A673 (cell line): ENCODE data around the gene MRPL58.

Experiments used
- EZH2 ChIP-seq: fragments of 200-600 bp; sonication (generic); IDR thresholded peaks from 2 replicates; pipeline ENCODE4 v1.6.1; 2017; ENCODE audit warnings: borderline replicate concordance, low read depth, mild to moderate bottlenecking, mixed read lengths, antibody characterized with exemption, low read length; ENCODE audit not compliant: poor library complexity, severe bottlenecking
- TF ChIP-seq, protein P1 (sequence below): fragments of 300-800, 200-600 bp; sonication (generic); conservative IDR thresholded peaks from 2 replicates; pipeline ENCODE4 v1.5.1; 2017; ENCODE audit warnings: low read depth, mild to moderate bottlenecking, antibody characterized with exemption, low read length, moderate library complexity, mixed read lengths

DNA sequence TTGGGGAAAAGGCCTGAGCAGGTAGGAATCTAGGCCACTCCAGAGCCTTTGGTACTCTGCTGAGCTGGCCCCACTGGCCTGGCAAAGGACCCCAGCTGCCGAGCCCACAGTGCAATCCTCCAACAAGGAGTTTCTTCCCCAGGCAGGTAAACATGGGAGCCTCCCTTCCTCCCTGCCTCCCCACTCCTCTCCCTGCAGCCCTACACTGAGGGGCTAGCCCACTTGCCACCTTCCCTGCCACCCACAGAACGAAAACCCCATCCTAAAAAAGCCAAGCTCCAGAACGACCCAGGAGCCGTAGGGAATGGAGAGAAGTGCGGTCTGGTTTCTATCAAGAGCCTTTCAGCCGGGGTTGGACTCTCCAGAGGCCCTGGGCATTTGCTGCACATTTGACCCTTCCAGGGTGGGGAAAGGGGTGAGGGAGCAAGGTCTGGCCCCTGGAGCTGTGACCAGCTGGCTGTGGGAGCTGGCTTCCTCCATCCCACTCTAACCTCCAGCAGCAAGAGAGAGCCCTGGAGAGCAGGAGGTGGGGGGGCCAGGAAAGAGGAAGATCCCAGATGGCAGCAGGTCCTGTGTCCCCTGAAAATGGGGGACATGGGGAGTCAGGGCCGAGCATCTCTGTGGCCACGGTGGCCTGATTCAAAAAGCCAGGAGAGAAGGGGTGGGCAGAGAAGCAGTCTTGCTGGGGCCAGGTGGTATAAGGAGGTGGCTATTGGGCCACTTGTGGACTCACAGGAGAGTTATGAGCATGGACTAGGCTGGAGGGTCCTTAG lies 41.2 kb upstream of the MRPL58 start:
- TF ChIP-seq, protein P1, sequence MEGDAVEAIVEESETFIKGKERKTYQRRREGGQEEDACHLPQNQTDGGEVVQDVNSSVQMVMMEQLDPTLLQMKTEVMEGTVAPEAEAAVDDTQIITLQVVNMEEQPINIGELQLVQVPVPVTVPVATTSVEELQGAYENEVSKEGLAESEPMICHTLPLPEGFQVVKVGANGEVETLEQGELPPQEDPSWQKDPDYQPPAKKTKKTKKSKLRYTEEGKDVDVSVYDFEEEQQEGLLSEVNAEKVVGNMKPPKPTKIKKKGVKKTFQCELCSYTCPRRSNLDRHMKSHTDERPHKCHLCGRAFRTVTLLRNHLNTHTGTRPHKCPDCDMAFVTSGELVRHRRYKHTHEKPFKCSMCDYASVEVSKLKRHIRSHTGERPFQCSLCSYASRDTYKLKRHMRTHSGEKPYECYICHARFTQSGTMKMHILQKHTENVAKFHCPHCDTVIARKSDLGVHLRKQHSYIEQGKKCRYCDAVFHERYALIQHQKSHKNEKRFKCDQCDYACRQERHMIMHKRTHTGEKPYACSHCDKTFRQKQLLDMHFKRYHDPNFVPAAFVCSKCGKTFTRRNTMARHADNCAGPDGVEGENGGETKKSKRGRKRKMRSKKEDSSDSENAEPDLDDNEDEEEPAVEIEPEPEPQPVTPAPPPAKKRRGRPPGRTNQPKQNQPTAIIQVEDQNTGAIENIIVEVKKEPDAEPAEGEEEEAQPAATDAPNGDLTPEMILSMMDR, result no peak
- TF ChIP-seq EZH2, result no peak
